SK-N-SH (cell line): ENCODE data around the gene SLC22A2.

Source experiments
- IRF3 ChIP-seq: fragments of 150-350 bp; IDR thresholded peaks from 2 replicates; pipeline ENCODE4 v1.6.1; 2016; ENCODE audit warnings: mild to moderate bottlenecking, low read depth, low read length
- JUND ChIP-seq: IDR thresholded peaks from 2 replicates; pipeline ENCODE4 v1.4.0; 2012
- RXRA ChIP-seq: IDR thresholded peaks from 2 replicates; pipeline ENCODE4 v1.4.0; 2012; ENCODE audit warnings: low read depth, mild to moderate bottlenecking, borderline replicate concordance

GRCh38 chr6:160272707-160273106, 14.1 kb upstream of the SLC22A2 start:
- TF ChIP-seq IRF3 (no peak), JUND (no peak), RXRA (no peak)
